HG03045 (cell line): ENCODE measurements around the gene SLC27A4.

Experiments
- ATAC-seq: cut with Tn5 transposase; IDR thresholded peaks from one replicate; pipeline ENCODE4 v1.9.1; 2021; ENCODE audit warnings: mild to moderate bottlenecking, moderate library complexity; ENCODE audit not compliant: unreplicated experiment

The SLC27A4 gene

DNA sequence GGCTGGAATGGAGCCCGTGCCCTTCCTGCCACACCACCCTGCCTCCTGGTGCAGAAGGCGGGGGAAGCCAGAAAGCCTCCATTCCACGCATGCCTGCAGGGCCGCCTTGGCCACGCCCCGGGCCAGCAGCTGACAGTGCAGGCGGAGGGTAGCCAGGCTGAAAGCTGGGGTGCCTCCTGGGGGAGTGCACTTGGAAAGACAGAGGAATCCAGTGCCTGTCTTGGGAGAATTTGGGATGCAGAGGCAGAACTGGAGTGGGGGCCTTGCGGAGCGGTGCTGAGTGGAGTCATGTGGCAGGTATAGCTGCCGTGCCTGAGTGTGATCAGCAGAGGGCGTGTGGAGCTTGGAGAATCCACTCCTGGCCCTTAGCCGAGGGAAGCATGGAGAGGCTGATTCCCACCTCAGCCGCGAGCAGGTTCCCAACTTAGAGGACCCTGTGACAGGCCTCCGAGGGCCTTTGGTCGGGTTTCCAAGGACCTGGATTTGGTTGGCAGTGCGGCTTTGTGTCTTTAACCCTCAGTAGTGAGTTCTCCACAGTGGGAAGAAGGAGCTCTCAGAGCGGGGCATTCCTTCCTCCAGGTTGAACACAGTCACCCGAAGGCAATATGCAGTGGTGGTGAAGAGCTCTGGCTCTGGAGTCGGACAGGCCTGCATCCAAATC lies 21.8 kb downstream of the SLC27A4 start:
- ATAC-seq: peak; percentile 66

DNA sequence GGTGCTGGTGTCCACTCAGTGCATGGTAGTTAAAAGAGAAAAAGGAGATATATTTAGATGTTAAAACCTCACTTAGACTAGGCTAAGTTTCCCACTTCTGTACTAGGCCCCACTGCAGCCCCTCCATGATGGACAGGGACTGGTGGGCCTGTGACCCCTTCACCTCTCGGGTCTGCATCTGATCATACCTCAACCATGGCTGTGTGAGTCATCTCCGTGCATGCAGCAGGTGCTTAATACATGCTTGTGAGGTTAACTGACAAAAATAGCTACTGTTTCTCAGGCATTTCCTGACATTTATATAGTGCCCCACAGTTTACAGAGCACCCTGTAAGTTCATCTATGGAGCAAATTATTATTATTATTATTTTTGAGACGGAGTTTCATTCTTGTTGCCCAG lies 22.4 kb downstream of the SLC27A4 start:
- no peak for ATAC-seq

DNA sequence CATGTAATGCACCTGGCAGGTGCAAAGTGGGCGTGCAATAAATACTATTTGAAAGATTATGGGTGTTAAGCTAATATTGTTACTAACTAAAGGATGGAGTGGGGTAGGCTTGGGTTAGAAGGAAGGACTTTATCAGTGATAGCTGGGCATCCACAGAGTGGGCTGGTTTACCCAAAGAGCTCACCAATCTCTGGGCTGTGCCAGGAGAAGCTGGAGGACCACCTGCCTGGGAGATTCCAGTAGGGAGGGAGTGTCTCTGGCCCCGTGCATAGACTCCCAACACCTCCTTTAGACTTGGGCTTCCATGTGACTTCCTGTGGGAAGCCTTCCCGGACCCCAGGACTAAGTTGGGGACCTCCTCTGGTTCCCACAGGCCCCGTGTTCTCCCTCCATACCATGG lies 25.2 kb downstream of the SLC27A4 start:
- no peak for ATAC-seq

DNA sequence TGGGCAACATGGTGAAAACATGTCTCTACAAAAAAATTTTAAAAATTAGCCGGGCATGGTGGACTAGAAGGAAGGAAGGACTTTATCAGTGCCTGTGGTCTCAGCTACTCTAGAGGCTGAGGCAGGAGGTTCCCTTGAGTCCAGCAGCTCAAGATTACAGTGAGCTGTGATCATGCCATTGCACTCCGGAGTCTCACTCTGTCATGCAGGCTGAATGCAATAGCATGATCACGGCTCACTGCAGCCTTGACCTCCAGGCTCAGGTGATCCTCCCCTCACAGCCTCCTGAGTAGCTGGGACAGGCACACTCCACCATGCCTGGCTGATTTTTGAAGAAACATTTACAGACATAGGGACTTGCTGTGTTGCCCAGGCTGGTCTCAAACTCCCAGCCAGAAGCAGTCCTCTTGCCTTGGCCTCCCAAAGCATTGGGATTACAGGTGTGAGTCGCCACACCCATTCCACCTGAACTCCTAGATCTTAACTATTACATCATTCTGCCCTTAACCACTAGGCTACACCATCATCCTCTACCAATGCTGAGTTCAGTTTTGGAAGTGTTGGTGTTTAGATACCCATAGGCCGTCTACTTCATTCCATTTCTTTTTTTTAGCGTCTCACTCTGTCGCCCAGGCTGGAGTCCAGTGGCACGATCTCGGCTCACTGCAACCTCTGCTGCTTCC lies 28.8 kb downstream of the SLC27A4 start:
- no peak for ATAC-seq

DNA sequence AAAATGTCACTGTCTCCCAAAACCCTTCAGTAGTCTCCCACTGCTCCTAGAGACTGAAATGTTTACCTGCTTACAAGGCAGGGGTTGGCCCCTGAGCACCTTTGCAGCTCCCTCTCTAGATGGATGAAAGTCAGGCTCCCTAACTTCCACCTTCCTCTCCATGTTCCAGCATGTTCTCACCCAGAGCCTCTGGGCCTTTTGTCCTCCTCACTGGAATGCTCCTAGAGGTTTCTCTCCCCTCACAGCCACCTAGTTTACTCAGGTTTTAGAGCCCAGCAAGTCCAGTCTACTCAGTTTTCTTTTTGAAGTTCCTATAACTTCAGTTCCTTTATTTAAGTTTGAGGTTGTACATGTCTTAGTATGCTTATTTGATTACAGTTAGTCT lies 30.0 kb downstream of the SLC27A4 start:
- ATAC-seq: no peak

DNA sequence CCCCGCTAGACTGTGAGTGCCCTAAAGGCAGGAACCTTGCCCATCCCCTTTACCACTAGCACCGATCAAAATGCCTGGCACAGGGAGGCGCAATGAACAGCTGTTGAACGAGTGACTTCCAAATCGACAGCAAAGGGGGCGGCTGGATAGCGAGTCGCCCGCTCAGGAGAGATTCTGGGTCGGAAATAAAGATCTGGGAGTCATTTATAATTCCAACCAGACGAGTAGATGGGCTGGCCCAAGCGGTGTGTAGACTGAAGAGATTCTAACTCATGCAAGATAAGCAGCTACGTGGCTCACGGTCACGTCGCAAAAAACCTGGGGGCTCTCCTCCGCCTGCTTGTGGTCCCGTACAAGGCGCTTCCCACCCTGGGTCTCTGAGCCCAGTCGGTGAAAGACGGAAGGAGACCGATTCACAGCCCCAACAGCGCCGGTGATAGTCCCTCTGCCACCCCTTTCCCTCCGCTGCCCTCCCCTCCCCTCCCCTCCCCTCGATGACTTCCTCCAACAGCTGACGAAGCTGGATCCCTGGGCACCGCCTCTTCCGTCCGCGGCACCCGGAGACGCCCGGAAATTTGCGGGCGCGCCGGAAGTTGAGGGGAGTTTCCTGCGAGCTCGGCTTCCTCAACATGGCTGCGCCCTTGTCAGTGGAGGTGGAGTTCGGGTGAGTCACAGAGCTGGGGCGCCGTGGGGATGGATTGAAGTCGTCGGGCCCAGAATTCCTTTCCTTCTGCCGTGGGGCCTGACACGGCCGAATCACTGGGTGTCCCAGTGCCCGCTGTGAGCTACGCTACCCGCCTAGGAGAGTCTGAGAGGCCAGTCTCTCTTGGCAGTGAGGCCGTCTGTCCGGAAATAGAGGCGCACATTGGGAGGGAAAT lies 30.7 kb downstream of the SLC27A4 start, which contains the start of gene URM1:
URM1 (plus strand) TSS at position 623 of the 878 bp plus-strand sequence; CDS start at position 630, 7 bp downstream.
- peak; percentile 91 for ATAC-seq

DNA sequence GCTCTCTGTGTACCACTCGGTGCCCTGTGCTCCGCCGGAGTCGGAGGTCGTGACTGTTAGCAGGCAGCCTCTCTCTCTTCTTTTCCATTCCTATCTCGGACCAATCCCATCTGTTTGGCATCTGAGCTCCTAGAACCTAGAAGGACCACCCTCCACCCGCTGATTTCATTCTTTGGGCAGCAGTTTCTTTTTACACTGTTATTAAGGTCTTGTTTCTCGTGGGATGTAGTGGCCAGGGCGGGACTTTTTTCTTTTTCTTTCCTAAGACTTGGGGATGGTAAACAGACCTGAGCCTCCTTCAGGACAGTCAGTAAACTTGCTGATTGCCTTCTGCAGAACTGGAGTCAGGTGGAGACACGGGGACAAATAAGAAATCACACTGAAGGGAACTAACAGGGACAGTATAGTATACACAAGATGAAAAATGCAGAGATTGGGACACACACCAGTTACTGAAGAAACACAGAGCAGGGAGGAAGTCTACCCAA lies 31.3 kb downstream of the SLC27A4 start:
- no peak for ATAC-seq

DNA sequence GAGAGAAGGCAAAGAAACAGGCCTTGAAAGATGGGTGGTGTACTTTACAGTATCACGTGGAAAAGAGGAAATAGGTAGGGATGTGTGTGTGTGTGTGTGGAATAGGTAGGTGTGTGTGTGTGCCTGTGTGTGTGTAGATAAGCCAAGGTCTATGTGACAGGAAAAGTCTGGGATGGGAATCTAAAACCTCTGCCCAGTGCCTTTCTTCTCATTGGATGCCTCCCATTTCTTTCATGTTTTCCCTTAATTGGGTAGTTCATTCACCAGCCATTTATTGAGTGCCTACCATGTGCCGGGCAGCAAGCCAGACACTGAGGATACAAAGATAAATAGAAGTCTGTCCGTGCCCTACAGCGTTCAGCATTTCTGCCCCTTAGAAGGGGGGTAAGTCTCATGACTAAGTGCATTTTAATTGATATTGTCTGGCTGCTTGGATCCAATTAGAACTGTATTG lies 31.9 kb downstream of the SLC27A4 start:
- no peak for ATAC-seq

DNA sequence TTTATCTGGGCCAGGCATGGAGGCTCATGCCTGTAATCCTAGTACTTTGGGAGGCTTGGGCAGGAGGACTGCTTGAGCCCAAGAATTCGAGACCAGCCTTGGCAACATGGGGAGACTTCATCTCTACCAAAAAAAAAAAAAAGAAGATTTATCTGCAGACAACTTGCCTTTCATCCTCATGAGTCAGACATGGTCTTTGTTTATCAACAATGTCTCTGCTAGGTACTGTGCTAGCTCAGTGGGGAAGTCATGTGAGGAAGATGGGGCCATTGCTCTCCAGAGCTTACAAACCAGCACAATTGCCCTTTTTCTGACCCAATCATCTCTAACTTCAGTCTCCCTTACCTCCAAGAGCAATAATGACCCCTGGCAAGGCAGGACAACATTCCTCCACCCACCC lies 32.5 kb downstream of the SLC27A4 start:
- no peak for ATAC-seq

DNA sequence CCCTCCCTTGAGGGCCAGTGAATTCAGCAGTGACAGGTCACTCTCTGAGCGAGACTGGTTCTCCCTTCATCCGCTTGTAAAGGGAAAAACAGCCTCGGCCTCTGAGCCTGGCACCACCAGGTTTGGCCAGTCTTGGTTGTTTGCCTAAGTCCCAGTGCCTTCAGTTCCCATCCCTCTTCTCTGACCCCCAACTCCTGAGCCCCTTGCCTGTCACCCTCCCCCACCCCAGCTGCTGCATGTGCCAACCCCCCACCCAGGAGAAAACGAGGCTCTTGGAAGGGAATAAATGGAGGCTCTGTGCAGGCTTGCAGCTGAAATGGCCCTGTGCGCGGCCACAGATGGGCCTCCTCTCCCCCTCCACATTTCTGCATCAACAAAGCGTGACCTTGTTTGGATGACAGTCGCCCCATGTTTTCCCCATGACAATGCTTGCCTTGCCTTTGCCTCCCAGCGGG lies 33.9 kb downstream of the SLC27A4 start:
- no peak for ATAC-seq

DNA sequence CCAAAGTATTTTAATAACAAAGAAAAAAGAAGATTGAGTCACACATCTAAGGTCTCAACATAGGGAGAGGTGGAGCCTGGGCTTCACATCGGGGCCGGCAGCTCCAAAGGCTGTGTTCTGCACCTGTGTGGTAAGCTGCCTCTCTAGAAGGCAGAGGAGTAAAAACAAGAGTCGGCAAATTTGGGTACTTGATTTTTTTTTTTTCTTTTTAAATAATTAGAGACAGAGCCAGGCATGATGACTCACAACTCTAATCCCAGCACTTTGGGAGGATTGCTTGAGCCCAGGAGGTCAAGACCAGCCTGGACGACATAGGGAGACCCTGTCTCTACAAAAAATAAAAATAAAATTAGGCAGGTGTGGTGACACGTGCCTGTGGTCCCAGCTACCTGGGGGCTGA lies 35.5 kb downstream of the SLC27A4 start:
- no peak for ATAC-seq

DNA sequence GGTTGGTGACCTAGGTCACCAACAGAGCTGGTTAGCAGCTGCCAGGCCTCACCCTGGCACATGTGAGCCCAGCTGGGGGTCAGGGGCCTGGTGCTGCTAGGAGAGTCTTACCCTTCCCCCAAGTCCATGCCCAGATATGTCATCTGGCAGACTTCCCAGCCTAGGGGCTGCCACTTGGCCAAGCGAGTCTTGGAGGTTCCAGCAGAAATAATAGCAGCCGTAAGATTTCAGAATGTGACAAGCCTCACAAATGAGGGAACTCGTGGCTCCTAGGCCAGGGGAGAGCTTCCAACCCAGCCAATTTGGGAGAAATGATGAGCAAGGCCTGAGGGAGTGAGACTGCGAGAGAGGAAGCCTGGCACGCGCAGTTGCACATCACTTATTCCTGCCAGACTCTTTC lies 41.9 kb downstream of the SLC27A4 start:
- ATAC-seq: no peak

DNA sequence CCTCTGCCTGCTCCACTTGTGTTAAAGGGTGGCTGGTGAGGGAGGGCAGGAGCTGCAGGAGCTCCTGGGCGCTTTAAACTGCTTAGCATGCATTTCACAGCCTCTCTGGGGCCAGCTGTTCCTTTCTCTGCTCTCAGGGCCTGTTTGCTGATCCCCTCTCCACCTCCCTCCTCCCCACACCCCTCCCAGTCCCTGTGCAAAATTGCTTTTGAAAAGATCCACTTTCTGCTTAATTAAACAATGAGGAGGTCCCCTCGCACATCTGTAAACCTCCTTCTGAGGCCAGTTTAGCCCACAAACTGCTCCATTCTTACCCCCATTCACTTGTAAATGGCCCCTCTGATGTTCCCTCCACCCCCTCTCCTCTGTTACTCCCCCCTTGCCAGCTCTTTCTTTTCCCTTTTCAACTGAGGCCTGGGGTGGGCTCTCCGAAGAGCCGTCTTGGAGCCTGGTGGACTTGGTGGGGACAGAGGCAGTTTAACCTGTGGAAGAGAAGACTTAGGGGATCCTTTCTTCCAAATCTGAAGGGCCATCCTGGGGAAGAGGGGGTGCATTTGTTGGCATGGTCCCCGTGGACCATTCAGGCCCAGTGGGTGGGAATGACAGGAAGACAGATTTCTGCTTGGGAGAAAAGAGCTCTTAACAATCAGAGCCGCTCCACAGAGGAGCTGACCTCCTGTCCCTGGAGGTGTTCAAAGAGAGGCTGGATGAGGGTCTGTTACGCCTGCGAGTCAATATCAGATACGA lies 42.9 kb downstream of the SLC27A4 start:
- no peak for ATAC-seq

DNA sequence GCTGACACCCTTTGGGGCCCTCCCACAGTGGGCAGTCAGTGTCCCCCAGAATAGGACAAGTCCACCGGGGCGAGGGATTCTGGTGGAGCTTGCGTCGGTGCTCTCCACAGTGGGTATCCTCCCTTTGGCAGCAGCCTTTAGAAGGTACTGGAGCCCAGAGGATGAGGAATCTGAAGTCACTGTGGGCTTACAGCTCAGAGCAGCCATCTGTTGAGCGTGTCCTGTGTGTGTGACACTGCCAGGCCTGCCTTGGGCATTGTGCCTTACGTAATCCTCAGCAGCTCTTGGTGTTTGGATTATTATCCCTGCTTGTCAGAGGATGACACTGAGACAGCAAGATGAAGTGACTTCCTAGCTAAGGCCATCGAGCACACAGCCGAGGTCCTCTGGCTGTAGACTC lies 43.5 kb downstream of the SLC27A4 start:
- ATAC-seq: no peak

DNA sequence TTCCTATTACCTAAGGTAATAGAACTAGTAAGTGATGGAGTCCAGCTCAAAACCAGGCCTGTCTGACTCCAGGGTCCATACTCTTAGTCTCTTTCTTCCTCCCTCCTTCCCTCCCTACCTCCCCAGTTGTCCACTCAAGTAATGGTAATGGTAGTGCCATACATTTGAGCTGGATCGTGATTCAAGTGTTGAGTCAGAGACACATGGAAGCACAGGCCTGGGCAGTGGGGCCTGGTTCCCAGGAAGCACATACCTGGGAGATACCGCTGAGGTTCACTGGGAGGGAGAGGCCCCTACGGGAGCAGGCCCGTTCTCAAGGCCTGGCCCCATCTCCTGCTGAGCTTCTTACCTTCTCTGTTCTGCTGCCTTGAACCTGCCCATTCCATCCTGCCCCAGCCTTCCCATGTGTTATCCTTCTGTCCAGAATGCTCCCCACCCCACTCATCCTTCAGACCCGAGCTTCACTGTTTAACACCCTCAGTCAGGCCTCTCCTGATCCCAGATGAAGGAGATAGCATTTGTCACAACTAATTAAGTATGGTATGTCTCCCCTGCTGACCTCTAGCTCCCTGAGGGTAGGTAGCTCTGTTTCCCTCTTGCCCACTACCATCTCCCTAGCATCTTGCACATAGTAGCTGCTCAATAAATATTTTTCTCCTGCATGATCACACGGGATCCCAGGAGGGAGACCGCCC lies 44.6 kb downstream of the SLC27A4 start:
- ATAC-seq: no peak

DNA sequence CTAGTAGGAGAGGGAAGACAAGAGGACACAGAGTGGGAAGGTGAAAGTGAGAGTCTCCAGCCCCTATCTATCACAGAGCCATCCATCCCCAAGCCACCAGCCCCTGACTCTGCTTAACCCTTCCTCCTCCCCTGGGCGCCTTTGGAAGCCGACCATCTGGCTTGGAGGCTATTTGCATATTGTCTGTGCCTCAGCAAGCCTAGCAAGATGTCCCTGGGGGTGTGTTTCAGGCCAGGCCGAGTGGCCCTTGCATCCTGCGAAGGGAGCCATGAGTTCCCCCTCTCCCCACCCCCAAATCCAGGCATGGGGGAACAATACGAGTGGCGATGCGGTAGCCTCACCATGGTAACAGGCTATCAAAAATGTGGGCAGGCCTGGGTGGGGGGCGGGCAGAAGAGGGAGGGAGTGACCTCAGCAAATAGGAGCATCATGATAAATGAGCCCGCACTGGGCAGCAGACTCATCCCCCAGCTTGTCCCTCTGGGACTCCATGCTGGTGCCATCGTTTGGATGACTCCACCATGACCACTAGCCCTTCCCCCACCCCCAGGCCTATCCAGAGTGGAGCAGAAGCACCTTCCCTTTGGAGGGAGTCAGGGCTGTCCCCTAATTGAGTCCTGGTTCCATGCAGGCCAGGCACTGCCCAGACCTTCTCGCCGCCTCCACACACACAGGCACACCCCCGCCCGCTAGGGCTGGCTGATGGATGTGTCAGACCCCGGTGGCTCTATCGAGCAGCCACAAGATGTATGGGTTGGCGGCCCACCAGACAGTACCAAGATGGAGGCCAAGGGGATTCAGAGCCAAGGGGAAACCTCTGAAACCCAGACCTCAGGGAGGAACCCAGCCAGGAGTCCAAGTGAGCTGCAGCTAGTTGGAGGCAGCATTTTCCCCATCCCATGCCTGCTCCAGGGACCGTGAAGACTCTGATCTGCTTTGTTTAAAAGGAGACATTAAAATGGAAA lies 45.5 kb downstream of the SLC27A4 start:
- ATAC-seq: no peak

DNA sequence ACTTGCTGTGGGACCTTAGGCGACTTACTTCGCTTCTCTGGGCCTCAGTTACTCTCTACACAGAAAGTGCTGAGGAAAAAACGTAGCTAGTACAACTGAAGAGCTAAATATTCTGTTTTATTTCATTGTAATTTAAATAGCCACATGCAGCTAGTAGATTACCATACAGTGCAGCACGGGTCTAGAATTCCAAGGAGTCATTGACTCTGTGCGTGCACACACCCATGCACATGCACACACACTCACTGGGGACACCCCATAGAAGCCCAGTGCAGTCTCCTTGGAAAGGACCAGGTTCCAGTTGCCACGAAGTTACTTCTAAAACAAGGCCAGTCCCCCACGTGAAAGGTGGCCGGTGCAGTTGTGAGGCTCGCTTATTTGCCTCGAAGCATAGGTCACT lies 47.8 kb downstream of the SLC27A4 start:
- no peak for ATAC-seq

DNA sequence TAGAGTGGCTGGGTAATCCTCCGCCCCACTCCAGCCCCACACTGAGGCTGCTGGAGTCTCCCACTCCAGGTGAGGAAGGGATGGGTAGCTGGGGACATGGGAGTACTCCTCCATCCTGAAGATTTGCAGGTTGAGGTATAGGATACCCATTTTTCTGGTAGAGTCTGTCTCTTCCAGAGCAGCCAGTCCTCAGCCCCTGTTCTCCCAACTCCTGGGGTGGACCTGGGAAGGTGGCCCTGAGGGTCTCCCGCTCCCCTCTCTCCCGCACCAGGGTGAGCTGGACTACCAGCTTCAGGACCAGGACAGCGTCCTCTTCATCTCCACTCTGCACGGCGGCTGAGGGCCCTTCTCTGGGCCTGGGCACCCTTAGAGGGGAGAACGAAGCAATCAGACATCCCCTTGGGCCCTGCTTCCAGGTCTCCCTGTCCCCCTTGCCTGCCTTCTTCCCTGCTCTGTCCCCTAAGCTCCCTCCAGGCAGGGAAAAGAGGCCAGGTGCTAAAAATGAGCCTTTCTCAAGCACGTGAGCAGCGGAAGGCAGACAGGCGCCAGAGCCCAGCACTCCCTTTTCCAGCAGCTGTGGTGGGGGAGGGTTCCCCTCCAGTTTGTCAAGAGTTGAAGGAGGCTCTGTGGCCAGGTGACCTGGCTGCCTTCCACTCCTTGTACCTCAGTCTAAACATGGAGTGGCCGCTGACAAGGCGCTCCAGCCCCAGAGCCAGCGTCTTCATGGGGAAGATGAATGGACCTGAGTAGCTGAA lies 49.2 kb downstream of the SLC27A4 start:
- ATAC-seq: no peak
